Lower lobe of right lung (tissue), 2 donors: ENCODE results near the gene MAGIX. TPM values are rescaled to one million over a fixed set of nuclear protein-coding genes. Genes with fewer than 3 reads are reported as not detected.
"Not testable (repeated sequence)": the region's sequence is repeated elsewhere in the genome, so short reads cannot be mapped to it uniquely, and the experiment has no call there.

Experiments used
- ATAC-seq, 2 donors: fragments of 200-7000 bp; cut with Tn5 transposase; one replicate each; pipeline ENCODE4 v1.9.1; 2020 to 2022; ENCODE audit warnings: mild to moderate bottlenecking in 2 of 2, moderate library complexity in 2 of 2
- DNase-seq: peaks from one replicate; pipeline ENCODE4 v3.0.0-alpha.2; 2020
- H3K27ac ChIP-seq: fragments of 200-600 bp; one replicate; pipeline ENCODE4 v1.8.0; 2022
- H3K27me3 ChIP-seq: fragments of 200-600 bp; one replicate; pipeline ENCODE4 v1.8.0; 2022; ENCODE audit warnings: low read depth
- H3K36me3 ChIP-seq: fragments of 200-600 bp; one replicate; pipeline ENCODE4 v1.8.0; 2022; ENCODE audit warnings: mild to moderate bottlenecking
- H3K4me1 ChIP-seq: fragments of 200-600 bp; one replicate; pipeline ENCODE4 v1.8.0; 2022
- H3K4me3 ChIP-seq: fragments of 200-600 bp; one replicate; pipeline ENCODE4 v1.8.0; 2022; ENCODE audit warnings: mild to moderate bottlenecking
- H3K9me3 ChIP-seq: fragments of 200-600 bp; one replicate; pipeline ENCODE4 v1.8.0; 2022
- intact Hi-C: fragments of 100-400 bp; cut with DNase I; formaldehyde crosslinking; loops from one replicate; pipeline ENCODE4 v1.11.0; 2022
- total RNA-seq: library from RNA; stranded (reverse); fragmentation: NEBNext Ultra II Directional; extraction: Animal tissue kit (Norgen Biotek cat#: 25700); gene quantifications from one replicate; pipeline ENCODE4 v1.2.1, GENCODE V29; 2021
- TF ChIP-seq, protein P1 (sequence below): fragments of 200-600 bp; IDR thresholded peaks from one replicate; pipeline ENCODE4 v1.8.0; 2022; ENCODE audit warnings: antibody characterized with exemption, mild to moderate bottlenecking
- donor health status: DM: no; HTN: yes; CAD: no; lungs with severe emphysema.

The MAGIX gene
- total RNA-seq, 1 donor from 2014 or later: 6.7 TPM

DNA sequence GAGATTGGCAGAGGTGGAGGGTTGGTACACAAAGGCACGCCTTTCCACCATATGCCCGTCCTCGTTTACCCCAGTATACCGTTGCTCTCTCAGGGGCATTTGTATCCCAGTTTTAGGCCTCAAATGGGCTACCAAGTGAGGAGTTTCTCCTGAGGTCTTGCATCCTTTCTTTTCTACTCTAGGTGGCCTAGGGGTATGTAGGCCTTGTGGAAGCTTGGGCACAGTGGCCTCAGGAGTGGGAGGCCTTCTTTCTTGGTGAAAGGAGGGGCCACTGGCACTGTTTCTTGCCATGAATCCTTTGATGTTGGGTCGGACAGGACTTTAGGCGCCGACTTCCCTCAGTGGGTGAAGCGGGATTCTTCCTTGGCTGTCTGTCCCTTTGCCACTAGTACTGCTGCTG, 15.3 kb upstream of the MAGIX start:
- Histone ChIP-seq H3K4me1 (peaks cover 6% of the 10 kb centered on the region), H3K27ac (no peak overlapping the region), H3K27me3 (no peaks in the 10 kb centered on the region), H3K4me3 (no peak overlapping the region), H3K9me3 (no peaks in the 10 kb centered on the region), H3K36me3 (no peaks in the 10 kb centered on the region)
- intact Hi-C loops: no loop called here
- ATAC-seq (no peak), DNase-seq (no peak)
- TF ChIP-seq, protein P1, sequence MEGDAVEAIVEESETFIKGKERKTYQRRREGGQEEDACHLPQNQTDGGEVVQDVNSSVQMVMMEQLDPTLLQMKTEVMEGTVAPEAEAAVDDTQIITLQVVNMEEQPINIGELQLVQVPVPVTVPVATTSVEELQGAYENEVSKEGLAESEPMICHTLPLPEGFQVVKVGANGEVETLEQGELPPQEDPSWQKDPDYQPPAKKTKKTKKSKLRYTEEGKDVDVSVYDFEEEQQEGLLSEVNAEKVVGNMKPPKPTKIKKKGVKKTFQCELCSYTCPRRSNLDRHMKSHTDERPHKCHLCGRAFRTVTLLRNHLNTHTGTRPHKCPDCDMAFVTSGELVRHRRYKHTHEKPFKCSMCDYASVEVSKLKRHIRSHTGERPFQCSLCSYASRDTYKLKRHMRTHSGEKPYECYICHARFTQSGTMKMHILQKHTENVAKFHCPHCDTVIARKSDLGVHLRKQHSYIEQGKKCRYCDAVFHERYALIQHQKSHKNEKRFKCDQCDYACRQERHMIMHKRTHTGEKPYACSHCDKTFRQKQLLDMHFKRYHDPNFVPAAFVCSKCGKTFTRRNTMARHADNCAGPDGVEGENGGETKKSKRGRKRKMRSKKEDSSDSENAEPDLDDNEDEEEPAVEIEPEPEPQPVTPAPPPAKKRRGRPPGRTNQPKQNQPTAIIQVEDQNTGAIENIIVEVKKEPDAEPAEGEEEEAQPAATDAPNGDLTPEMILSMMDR: no peak

DNA sequence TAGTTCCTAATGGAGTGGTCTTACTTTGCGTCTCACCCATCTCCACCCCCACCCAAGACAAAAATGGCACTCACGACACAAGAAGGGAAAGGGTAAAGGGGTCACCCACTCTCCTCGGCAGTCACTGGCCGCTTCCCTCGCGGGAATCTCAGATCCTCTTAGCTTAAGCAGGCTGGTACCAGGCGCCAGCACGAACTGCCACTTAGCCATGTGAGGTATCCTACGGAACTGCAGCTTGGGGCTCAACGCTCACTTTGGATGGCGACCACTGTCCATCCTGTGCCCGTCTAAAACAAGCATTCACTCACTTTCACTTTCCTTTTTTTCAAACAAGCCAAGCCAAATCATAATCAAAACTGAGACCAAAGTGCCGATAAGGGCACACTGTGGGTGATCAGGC, 14.6 kb upstream of the MAGIX start:
- Histone ChIP-seq H3K4me3 (no peak overlapping the region), H3K4me1 (peaks cover 6% of the 10 kb centered on the region), H3K27me3 (no peaks in the 10 kb centered on the region), H3K27ac (no peak overlapping the region), H3K36me3 (no peaks in the 10 kb centered on the region), H3K9me3 (no peaks in the 10 kb centered on the region)
- intact Hi-C loops: no loop called here
- DNase-seq: no peak
- ATAC-seq: no peak
- TF ChIP-seq, protein P1: no peak

DNA sequence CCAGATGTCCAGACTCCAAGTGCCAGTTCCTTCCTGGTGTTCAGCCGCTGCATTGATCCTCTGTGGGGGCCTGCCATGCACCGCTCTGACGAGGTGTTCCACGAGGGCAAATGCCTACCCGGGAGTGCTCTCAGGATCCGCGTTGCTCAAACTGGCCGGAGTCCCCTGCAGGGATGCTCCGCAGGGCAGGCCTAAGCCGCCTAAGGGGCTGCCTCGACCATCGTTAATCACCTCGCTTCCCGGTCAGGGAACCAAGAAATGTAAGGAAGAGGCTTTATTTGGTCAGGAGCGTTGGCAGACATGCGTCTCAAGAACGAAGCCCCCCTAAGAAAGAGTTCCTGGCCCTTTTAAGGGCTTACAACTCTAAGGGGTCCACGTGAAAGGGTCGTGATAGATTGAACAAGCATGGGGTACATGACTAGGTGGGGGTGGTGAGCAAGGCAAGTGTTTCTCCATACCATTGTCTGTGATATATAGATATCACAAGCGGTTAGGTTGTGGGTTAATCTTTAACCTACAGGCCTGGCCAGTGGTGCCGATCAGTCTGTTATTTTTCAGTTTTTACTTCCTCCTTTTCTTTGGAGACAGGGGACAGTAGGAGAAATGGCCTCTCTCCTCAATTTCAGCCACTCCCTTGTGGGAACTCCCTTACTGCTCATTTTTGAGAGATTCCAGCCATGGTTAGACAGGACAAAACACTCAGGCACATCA, 14.0 kb upstream of the MAGIX start:
- DNase-seq, H3K9me3 ChIP-seq, ATAC-seq: not testable (repeated sequence)

DNA sequence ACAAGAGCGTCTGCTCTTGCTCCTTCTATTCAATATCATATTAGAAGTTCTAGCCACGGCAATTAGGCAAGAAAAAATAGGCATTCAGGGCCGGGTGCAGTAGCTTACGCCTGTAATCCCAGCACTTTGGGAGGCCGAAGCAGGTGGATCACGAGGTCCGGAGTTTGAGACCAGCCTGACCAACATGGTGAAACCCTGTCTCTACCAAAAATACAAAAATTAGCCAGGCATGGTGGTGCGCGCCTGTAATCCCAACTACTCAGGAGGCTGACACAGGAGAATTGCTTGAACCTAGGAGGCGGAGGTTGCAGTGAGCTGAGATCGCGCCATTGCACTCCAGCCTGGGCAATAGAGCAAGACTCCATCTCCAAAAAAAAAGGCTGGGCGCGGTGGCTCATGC, 13.3 kb upstream of the MAGIX start:
- H3K4me1 ChIP-seq, H3K4me3 ChIP-seq, ATAC-seq, H3K27ac ChIP-seq, H3K9me3 ChIP-seq, H3K36me3 ChIP-seq, DNase-seq, intact Hi-C loops, H3K27me3 ChIP-seq: not testable (repeated sequence)

More for the DNA sequence above, 14.0 kb upstream of the MAGIX start:
- H3K27ac ChIP-seq, H3K27me3 ChIP-seq, H3K4me3 ChIP-seq, intact Hi-C loops, H3K36me3 ChIP-seq, H3K4me1 ChIP-seq: not testable (repeated sequence)

DNA sequence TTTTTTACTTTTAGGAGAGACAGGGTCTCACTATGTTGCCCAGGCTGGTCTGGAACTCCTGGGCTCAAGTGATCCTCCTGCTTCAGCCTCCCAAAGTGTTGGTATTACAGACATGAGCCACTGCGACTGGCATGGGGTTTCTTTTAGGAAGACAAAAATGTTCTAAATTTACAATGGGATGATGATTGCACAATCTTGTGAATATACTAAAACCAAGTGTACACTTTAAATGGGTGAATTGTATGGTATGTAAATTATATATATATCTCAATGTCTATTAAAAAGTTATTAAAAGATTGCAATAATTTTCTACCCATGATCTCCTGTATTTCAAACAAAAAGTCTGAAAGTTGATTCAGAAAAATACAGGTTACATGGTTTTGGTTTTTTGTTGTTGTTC, 9.1 kb upstream of the MAGIX start:
- H3K27me3 ChIP-seq: no peaks in the 10 kb centered on the region
- DNase-seq: no peak
- intact Hi-C loops: no loop called here

DNA sequence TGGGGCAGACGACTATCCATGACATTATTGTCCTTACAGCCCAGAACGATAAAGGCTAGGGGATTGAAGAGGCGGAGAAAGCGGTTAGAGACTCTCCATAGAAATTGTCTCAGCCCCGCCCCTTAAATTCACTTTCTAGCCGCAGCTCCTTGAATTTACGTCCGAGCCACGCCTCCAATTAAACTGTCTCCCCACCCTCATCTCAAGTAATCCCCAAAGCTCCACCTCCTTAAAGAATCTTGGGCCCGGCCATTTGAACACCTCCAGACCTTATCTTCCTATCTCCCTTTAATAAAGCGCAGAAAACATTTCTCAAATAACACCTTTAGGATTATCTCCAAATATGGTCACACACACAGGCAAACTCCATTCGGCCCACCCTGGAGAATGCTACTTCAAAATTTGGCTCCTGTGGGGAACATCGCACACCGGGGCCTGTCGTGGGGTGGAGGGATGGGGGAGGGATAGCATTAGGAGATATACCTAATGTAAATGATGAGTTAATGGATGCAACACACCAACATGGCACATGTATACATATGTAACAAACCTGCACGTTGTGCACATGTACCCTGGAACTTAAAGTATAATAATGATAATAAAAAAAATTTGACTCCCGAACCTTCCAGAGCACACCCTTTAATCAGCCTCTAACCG, 7.2 kb upstream of the MAGIX start:
- ATAC-seq: peak; percentile 73 to 82
- Histone ChIP-seq H3K4me1 (peaks cover 5% of the 10 kb centered on the region), H3K27ac (peak overlapping the region; percentile 93), H3K27me3 (no peaks in the 10 kb centered on the region), H3K4me3 (peak overlapping the region; percentile 61), H3K9me3 (no peaks in the 10 kb centered on the region), H3K36me3 (no peaks in the 10 kb centered on the region)
- intact Hi-C loops: no loop called here
- DNase-seq: no peak
- TF ChIP-seq, protein P1: no peak

More for the DNA sequence above, 9.1 kb upstream of the MAGIX start:
- Histone ChIP-seq H3K4me1 (peaks cover 6% of the 10 kb centered on the region), H3K27ac (no peak overlapping the region), H3K4me3 (no peak overlapping the region), H3K9me3 (no peaks in the 10 kb centered on the region), H3K36me3 (no peaks in the 10 kb centered on the region)
- no peak for ATAC-seq
- TF ChIP-seq, protein P1: no peak
